GM23248 (cell line): ENCODE results near the gene CCDC88C.

Experiments
- EZH2 ChIP-seq: fragments of 200-600 bp; sonication (generic); IDR thresholded peaks from 2 replicates; pipeline ENCODE4 v1.6.1; 2018; ENCODE audit warnings: antibody characterized with exemption, mild to moderate bottlenecking; ENCODE audit not compliant: insufficient read depth, poor library complexity, severe bottlenecking
- EZH2phosphoT487 ChIP-seq: fragments of 200-600 bp; sonication (generic); IDR thresholded peaks from 2 replicates; pipeline ENCODE4 v1.6.1; 2018; ENCODE audit warnings: antibody characterized with exemption, moderate library complexity, mild to moderate bottlenecking, low read depth; ENCODE audit not compliant: insufficient read depth

GRCh38 chr14:91401751-91402150, 15.9 kb downstream of the CCDC88C start:
- TF ChIP-seq EZH2 (no peak), EZH2phosphoT487 (no peak)
